Right hindlimb (tissue), 1 donor: ENCODE measurements around the gene IL6ST.

Experiments used
- DNase-seq: peaks from one replicate; pipeline ENCODE4 v3.0.0-alpha.2; 2018

IL6ST gene

DNA sequence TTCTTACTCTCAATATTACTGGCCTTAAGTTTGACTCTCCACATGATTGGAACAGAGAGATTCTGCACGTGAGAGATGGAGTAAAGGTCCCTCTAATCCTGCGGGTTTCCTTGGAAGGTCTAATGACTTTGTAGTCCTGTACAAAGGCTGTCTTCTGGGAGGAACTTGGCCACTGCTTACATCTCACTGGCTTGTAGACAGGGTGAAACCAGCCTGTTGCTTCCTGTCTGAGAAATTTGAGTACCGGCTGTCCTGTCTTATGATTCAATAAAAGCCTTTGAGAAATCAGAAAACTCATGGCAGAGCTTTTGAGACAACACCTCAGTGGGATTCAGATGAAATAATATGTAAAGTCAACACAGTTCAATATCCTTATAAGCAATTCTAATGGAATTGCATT lies 100.6 kb downstream of the IL6ST start:
- no peak for DNase-seq

DNA sequence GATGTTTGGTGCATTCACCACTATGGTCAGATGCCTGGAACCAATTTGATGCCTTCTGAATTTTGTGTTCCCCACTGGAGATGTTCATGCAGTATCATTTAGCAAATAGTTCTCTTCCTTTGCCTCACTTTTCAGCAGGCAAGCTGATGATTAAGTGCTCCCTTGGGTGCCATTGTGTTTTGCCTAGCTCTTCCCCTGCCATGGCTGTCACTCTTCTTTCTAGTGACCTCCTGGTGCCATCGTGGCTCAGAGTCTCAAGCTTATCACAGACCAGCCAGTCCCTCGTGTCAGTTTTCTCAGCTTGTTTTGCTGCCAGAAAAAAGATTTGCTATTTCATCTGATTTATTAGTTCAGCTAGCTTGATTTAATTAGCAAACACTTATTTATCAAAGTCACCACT lies 102.3 kb downstream of the IL6ST start:
- no peak for DNase-seq

DNA sequence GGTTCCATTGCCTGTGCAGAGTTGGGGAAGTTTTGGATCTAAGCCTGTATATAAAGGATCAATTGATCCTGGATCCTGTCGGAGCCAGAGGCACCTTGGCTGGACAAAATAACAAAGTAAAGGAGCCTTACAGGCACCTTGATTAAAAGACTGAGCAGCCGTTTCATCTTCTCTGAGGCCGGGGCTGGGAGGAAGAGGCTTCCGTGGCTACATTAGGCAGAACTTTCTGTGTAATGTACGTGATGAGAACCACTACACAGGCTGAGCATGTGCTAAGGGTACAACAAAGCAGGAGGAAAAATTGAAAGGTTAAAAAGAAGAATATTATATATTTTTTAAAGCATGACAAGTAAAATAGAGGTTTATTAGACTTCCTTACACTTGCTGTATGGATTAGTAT lies 106.6 kb downstream of the IL6ST start:
- DNase-seq: no peak

DNA sequence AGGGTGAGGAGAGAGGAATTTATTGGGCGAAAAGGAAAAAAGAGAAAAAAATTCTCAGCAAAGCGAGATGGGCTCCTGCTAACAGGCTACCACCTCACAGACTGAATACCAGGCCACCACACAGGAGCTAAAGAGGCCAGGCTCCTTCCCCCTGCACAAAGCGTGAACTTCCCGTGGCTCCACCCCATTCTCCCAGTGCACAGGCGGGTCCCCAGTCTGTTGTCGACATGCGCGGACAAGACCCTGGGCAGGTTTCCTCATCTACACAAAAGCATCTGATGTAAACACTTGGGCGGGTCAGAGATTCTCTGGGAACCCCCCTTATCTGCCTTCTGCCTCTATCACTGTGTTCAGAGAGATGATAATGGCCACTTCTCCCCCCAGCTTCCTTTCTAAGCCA lies 109.4 kb downstream of the IL6ST start:
- no peak for DNase-seq
